AG04450 (cell line): Measurements from ENCODE around the gene SLC12A5. TPM values are rescaled to one million over a fixed set of nuclear protein-coding genes. Genes with fewer than 3 reads are reported as not detected.

Source experiments
- CTCF ChIA-PET: fragments of 300-600, 350-600 bp; formaldehyde crosslinking; extraction: SDS; loops from one replicate; lab custom pipeline; 2022; ENCODE audit warnings: antibody characterized with exemption, inconsistent platforms; lab: Charles Lee
- POLR2A ChIA-PET: fragments of 350-600 bp; formaldehyde crosslinking; extraction: SDS; loops from one replicate; lab custom pipeline; 2021; ENCODE audit warnings: antibody characterized with exemption, inconsistent platforms; lab: Yijun Ruan, JAX
- DNase-seq: peaks from one replicate; pipeline ENCODE4 v3.0.0-alpha.2; 2011; ENCODE audit warnings: low read depth, low spot score
- H3K27ac ChIP-seq: one replicate; pipeline ENCODE4 v1.5.1; 2012; ENCODE audit warnings: low read depth, low read length, control low read depth
- H3K27me3 ChIP-seq: one replicate; pipeline ENCODE4 v1.6.0; 2012; ENCODE audit warnings: low read length; ENCODE audit not compliant: control insufficient read depth, insufficient read depth
- H3K4me3 ChIP-seq: 2 replicates; pipeline ENCODE4 v1.5.1; 2011; ENCODE audit warnings: mild to moderate bottlenecking, low read depth, low read length, control low read depth
- H3K9me3 ChIP-seq: 2 replicates; pipeline ENCODE4 v1.5.1; 2012; ENCODE audit warnings: low read length; ENCODE audit not compliant: control insufficient read depth, insufficient read depth
- CTCF ChIP-seq: IDR thresholded peaks from 2 replicates; pipeline ENCODE4 v1.5.1; 2011; ENCODE audit warnings: low read depth, low read length, control low read depth, inconsistent platforms
- polyA plus RNA-seq: library from polyadenylated mRNA; depleted of rRNA; stranded (reverse); fragments of >200 nt; gene quantifications from 2 replicates; pipeline ENCODE4 v1.2.3, GENCODE V29; 2011; rRNA removed

The SLC12A5 gene
- polyA plus RNA-seq, 1 experiment: 0.55 TPM

DNA sequence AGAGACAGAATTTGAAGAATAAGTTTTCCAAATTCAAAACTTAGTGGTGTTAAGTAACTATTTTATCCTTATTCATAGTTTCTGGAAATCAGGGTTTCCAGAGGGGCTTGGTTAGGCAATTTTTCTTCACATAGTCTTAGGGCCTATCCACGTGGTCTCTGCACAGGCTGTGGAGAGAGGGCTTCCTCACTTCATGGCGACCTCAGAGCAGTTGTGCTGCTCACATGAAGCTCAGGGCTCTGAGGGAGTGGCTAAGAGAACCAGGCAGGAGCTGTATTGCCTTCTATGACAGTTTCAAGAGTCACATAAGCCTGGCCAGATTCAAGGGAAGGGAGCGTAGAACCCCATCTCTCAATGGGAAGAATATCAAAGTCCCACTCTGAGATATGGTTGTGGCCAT, 75.2 kb downstream of the SLC12A5 start:
- ChIA-PET CTCF (no interaction called here), POLR2A (interaction anchor here (0.7 kb wide), 1 partner anchor 130 kb away, joined by 3 read pairs; no protein-coding TSS in a partner anchor)
- H3K9me3 ChIP-seq: no peaks in the 10 kb centered on the region; the same call in 1 of the 2 replicates
- DNase-seq: no peak
- TF ChIP-seq CTCF: no peak
- H3K27ac ChIP-seq: no peak overlapping the region
- H3K27me3 ChIP-seq: peaks cover 27% of the 10 kb centered on the region
- H3K4me3 ChIP-seq: no peak overlapping the region

GRCh38 chr20:46107061-46107460, 78.0 kb downstream of the SLC12A5 start:
- H3K4me3 ChIP-seq: no peak overlapping the region
- no peak overlapping the region for H3K27ac ChIP-seq
- TF ChIP-seq CTCF: no peak
- peaks cover 21% of the 10 kb centered on the region for H3K27me3 ChIP-seq
- H3K9me3 ChIP-seq: no peaks in the 10 kb centered on the region
- CTCF ChIA-PET: no interaction called here
- DNase-seq: no peak
- POLR2A ChIA-PET: no interaction called here

- TF ChIP-seq CTCF: no peak
- no peak overlapping the region for H3K27ac ChIP-seq
- DNase-seq: no peak
- ChIA-PET CTCF (no interaction called here), POLR2A (no interaction called here)
- H3K9me3 ChIP-seq: no peaks in the 10 kb centered on the region
- no peak overlapping the region for H3K4me3 ChIP-seq
- H3K27me3 ChIP-seq: peaks cover 30% of the 10 kb centered on the region
These were observed 79.4 kb downstream of the SLC12A5 start for GRCh38 chr20:46108435-46108841.

GRCh38 chr20:46108976-46109375, 80.0 kb downstream of the SLC12A5 start:
- POLR2A ChIA-PET: no interaction called here
- CTCF ChIA-PET: no interaction called here
- no peak overlapping the region for H3K4me3 ChIP-seq
- no peak for DNase-seq
- no peak for TF ChIP-seq CTCF
- no peaks in the 10 kb centered on the region for H3K9me3 ChIP-seq
- H3K27ac ChIP-seq: no peak overlapping the region
- H3K27me3 ChIP-seq: peaks cover 30% of the 10 kb centered on the region

Other genes starting within 250 kb of the SLC12A5 start
- gene WFDC3, start 237.3 kb upstream of the SLC12A5 start, polyA plus RNA-seq: 0.30 TPM in 1 of 2 replicates, not detected in the other
- 43.9 and 45.3 TPM in 2 replicates for gene DNTTIP1, start 237.3 kb upstream of the SLC12A5 start, polyA plus RNA-seq
- 25.3 and 27.8 TPM in 2 replicates for gene UBE2C, start 216.6 kb upstream of the SLC12A5 start, polyA plus RNA-seq
- 0.38 and 0.45 TPM in 2 replicates for gene TNNC2, start 201.9 kb upstream of the SLC12A5 start, polyA plus RNA-seq
- gene SNX21, start 195.4 kb upstream of the SLC12A5 start, polyA plus RNA-seq: 9.2 and 11.5 TPM in 2 replicates
- 27.0 and 37.7 TPM in 2 replicates for gene ACOT8, start 171.8 kb upstream of the SLC12A5 start, polyA plus RNA-seq
- gene ZSWIM3, start 171.6 kb upstream of the SLC12A5 start, polyA plus RNA-seq: 4.5 and 4.6 TPM in 2 replicates
- gene ZSWIM1, start 148.0 kb upstream of the SLC12A5 start, polyA plus RNA-seq: 5.3 and 6.5 TPM in 2 replicates
- 0.43 and 0.50 TPM in 2 replicates for gene SPATA25, start 141.6 kb upstream of the SLC12A5 start, polyA plus RNA-seq
- gene NEURL2, start 138.0 kb upstream of the SLC12A5 start, polyA plus RNA-seq: 1.1 and 1.9 TPM in 2 replicates
- 234 and 267 TPM in 2 replicates for gene CTSA, start 137.9 kb upstream of the SLC12A5 start, polyA plus RNA-seq
- gene PLTP, start 117.1 kb upstream of the SLC12A5 start, polyA plus RNA-seq: 105 and 154 TPM in 2 replicates
- gene PCIF1, start 94.5 kb upstream of the SLC12A5 start, polyA plus RNA-seq: 11.5 and 14.6 TPM in 2 replicates
- 5.5 and 7.6 TPM in 2 replicates for gene ZNF335, start 57.0 kb upstream of the SLC12A5 start, polyA plus RNA-seq
- gene MMP9, start 20.3 kb upstream of the SLC12A5 start, polyA plus RNA-seq: not detected in 2 replicates
- gene NCOA5, start 60.7 kb downstream of the SLC12A5 start, polyA plus RNA-seq: 21.5 and 27.0 TPM in 2 replicates
- 0.21 and 0.37 TPM in 2 replicates for gene CD40, start 89.1 kb downstream of the SLC12A5 start, polyA plus RNA-seq